Measurements from ENCODE around the gene EFCAB8. TPM values are rescaled to one million over a fixed set of nuclear protein-coding genes. Genes with fewer than 3 reads are reported as not detected.

Gene EFCAB8
- total RNA-seq, 1 donor from 2014 or later: not detected

DNA sequence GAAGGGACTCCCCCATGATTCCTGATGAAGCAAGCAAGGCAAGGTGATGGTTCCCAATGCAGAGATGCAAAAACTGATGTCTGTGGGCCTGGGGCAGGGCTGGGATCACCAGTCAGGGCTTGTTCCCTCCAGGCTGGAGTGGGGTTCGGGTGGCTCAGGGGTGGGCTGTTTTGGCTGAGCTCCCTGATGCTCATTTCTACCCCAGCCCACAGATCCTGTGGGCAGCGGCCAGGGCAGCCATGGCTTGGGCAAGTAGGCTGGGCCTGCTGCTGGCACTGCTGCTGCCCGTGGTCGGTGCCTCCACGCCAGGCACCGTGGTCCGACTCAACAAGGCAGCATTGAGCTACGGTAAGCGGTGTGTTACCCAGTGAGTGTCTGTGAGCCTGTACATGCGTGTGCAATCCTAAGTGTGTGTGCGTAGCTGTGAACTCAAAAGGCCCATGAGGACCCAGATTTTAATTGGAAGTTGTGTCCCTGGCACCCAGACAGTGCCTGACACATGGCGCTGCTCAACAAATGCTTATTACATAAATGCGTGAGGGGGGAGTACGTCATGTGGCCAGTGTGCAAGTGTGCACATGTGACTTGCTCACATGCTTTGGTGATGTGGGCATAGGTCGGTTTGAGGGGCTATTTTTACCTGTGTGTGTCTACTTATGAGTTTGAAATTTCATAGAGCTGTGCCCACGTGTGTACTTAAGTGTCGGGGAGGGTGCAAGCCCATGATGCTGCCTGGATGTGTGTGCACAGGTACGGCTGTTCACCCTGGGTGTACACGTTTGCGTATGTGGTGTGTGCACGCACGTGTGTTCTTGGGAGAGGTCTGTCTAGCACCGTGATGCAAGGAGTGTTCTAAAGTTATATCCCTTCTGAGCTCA lies 149.9 kb downstream of the EFCAB8 start:
- H3K9me3 ChIP-seq: no peaks in the 10 kb centered on the region
- no peak overlapping the region for H3K27ac ChIP-seq
- no peaks in the 10 kb centered on the region for H3K27me3 ChIP-seq
- no peak overlapping the region for H3K4me3 ChIP-seq
- H3K36me3 ChIP-seq: no peaks in the 10 kb centered on the region
- no peak for DNase-seq (ENCODE audit: extremely low spot score in 2 of 2)
- intact Hi-C loops (cut with DNase I): no loop called here
- TF ChIP-seq CTCF (IDR thresholded peaks at IDR 0.05) (no peak), POLR2AphosphoS5 (IDR thresholded peaks at IDR 0.05; ENCODE audit: insufficient read depth in 1 of 2, low read depth in 1 of 2) (no peak), POLR2A (IDR thresholded peaks at IDR 0.05) (no peak)
- H3K4me1 ChIP-seq: no peaks in the 10 kb centered on the region

- no peak overlapping the region for H3K4me3 ChIP-seq
- no peak for DNase-seq (ENCODE audit: extremely low spot score in 2 of 2)
- H3K36me3 ChIP-seq: no peaks in the 10 kb centered on the region
- no peaks in the 10 kb centered on the region for H3K4me1 ChIP-seq
- intact Hi-C loops (cut with DNase I): no loop called here
- no peak for TF ChIP-seq POLR2A (IDR thresholded peaks at IDR 0.05)
- no peak for TF ChIP-seq CTCF (IDR thresholded peaks at IDR 0.05)
- no peak for TF ChIP-seq POLR2AphosphoS5 (IDR thresholded peaks at IDR 0.05; ENCODE audit: insufficient read depth in 1 of 2, low read depth in 1 of 2)
- no peaks in the 10 kb centered on the region for H3K27me3 ChIP-seq
- no peak overlapping the region for H3K27ac ChIP-seq
- no peaks in the 10 kb centered on the region for H3K9me3 ChIP-seq
These were observed 150.8 kb downstream of the EFCAB8 start for GRCh38 chr20:33009214-33010132.

DNA sequence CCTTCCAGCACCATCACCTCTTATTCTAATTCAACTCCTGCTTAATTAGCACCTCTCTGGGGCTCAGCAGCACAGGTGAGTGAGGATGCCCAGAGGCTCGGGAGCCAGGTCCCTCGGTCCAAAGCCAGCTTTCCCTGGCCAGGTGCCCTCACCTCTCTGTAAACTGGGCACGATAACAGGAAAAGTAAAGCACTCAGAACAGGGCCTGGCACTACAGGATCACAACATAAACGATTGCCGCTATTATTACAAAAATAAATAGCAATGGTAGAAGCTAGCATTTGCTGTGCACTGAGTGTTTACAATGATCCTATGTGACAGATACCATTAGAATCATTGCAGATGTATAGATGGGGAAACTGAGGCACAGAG lies 151.4 kb downstream of the EFCAB8 start:
- H3K9me3 ChIP-seq: no peaks in the 10 kb centered on the region
- no peaks in the 10 kb centered on the region for H3K27me3 ChIP-seq
- intact Hi-C loops (cut with DNase I): no loop called here
- TF ChIP-seq POLR2AphosphoS5 (IDR thresholded peaks at IDR 0.05; ENCODE audit: insufficient read depth in 1 of 2, low read depth in 1 of 2) (no peak), CTCF (IDR thresholded peaks at IDR 0.05) (no peak), POLR2A (IDR thresholded peaks at IDR 0.05) (no peak)
- no peaks in the 10 kb centered on the region for H3K4me1 ChIP-seq
- H3K4me3 ChIP-seq: no peak overlapping the region
- H3K36me3 ChIP-seq: no peaks in the 10 kb centered on the region
- DNase-seq (ENCODE audit: extremely low spot score in 2 of 2): no peak
- H3K27ac ChIP-seq: no peak overlapping the region

DNA sequence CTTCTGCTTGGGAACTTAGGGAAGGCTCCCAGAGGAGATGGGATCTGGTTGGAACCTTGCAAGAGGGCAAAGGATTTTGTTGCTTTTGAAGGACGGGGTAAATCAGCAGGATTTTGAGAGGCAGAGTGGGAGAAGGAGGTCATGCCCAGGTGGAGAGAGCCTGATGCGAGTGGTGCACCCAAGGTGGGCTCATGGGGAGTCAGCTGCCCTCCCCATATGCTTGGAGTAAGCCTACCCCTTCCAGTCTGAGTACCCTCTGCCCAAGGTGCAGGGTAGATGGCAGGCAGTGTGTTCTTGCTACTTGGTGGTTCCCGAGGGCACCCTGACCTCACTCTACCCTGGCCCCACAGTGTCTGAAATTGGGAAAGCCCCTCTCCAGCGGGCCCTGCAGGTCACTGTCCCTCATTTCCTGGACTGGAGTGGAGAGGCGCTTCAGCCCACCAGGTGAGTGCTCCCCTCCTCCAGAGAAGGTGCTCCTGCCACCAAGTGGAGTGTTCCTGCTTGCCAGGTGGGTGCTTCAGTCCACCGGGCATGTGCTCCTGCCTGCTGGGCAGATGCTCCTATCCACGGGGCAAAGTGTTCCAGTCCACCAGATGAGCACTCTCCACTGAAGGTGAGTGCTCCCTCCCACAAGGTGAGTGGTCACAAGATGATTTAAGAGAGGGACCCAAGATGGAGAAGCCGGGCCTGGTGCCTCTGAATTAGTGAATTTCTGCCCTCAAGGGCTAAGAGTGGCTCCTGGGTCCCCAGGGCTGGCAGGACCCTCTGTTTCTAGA lies 152.1 kb downstream of the EFCAB8 start:
- Histone ChIP-seq H3K36me3 (no peaks in the 10 kb centered on the region), H3K9me3 (no peaks in the 10 kb centered on the region), H3K4me3 (no peak overlapping the region), H3K27me3 (no peaks in the 10 kb centered on the region), H3K4me1 (no peaks in the 10 kb centered on the region), H3K27ac (no peak overlapping the region)
- DNase-seq (ENCODE audit: extremely low spot score in 2 of 2): no peak
- intact Hi-C loops (cut with DNase I): no loop called here
- TF ChIP-seq CTCF (IDR thresholded peaks at IDR 0.05) (no peak), POLR2A (IDR thresholded peaks at IDR 0.05) (no peak), POLR2AphosphoS5 (IDR thresholded peaks at IDR 0.05; ENCODE audit: insufficient read depth in 1 of 2, low read depth in 1 of 2) (no peak)

Other genes starting within 250 kb of the EFCAB8 start
- gene C20orf203, start 185.0 kb upstream of the EFCAB8 start, total RNA-seq: not detected
- 28.7 TPM for gene COMMD7, start 115.5 kb upstream of the EFCAB8 start, total RNA-seq
- 1.2 TPM for gene DNMT3B, start 96.5 kb upstream of the EFCAB8 start, total RNA-seq
- 57.9 TPM for gene MAPRE1, start 39.0 kb upstream of the EFCAB8 start, total RNA-seq
- not detected for gene SUN5, start 145.5 kb downstream of the EFCAB8 start, total RNA-seq
- gene BPIFB2, start 148.8 kb downstream of the EFCAB8 start, total RNA-seq: not detected
- not detected for gene BPIFB6, start 172.7 kb downstream of the EFCAB8 start, total RNA-seq
- not detected for gene BPIFB3, start 195.0 kb downstream of the EFCAB8 start, total RNA-seq
- gene BPIFB4, start 220.7 kb downstream of the EFCAB8 start, total RNA-seq: not detected

Data from vagina (tissue), 2 donors.